NB4 (cell line): ENCODE results near the gene BICD1.

ENCODE experiments used
- CTCF ChIP-seq: IDR thresholded peaks from one replicate; pipeline ENCODE4 v1.5.1; 2012; ENCODE audit warnings: low read depth, low read length
- MAX ChIP-seq: IDR thresholded peaks from 2 replicates; pipeline ENCODE4 v1.6.1; 2011; ENCODE audit warnings: low read depth, low read length
- POLR2A ChIP-seq: IDR thresholded peaks from 2 replicates; pipeline ENCODE4 v1.6.1; 2011; ENCODE audit warnings: mild to moderate bottlenecking; ENCODE audit not compliant: insufficient read length; ENCODE audit errors: extremely low read depth

DNA sequence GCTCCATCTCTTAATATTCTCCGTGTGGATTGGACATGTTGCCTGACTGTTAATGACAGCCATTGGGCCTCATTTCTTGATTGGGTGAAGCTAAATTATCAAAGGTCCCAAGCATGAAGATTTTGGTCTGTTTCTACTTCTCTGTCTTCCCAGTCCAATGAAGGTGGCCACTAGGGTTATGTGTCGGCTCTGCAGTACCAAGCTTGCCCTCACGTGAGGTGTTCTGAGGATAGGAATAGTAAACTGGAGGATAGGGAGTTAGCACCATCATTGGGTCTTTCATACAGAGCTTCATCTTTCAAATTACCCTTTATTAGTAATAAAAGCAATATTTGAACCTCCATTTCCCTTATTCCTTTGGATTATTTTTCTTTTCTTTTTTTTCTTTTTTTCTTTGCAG, 21.9 kb upstream of the BICD1 start:
- TF ChIP-seq CTCF (no peak), MAX (no peak), POLR2A (no peak)
